ENCODE measurements around the gene AANAT. TPM values are rescaled to one million over a fixed set of nuclear protein-coding genes. Genes with fewer than 3 reads are reported as not detected.

AANAT gene
- total RNA-seq, 2 donors from 2014 or later = not detected

DNA sequence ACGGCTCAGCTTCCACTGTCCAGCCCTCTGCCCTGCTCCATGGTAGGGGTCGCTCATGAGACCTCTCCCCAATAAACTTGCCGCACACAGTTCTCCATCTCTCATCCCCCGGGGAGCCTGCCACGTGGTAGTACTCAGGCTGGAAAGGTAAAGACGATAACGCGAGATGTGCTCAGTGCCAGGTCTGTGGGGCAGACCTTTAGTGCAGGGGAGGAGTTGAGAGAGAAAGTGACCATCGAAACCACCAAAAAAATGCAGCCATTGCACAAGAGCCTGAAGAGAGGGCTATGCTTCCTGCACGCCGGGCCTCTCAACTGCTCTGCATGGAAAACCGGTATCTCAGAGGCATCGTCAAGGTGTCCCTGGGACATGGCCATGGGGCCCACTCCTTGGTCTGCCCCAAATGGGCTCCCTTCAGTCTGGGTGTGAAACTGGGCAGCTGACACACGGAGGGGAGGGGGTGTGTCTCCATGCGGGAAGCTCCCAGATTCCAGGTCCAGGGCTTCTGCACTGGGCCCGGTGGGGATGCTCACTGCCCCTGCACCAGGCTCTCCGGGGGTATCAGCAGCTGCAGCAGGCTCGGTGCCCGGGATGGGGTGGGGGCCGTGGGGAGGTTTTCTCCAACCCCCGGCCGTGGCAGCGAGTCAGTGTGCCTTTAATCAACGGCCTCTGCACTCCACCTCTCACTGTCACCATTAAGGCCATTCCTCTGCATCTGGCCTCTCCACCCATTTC lies 4.7 kb upstream of the AANAT start:
- WGBS, 2 experiments (ENCODE audit: insufficient coverage in 1 of 2, insufficient read length in 1 of 2) = 91 to 92% methylated on average over 15 to 24 of the region's 24 CpGs
- Mint-ChIP-seq H3K27ac (no peak overlapping the region), H3K9me3 (no peaks in the 10 kb centered on the region)

GRCh38 chr17:76466775-76467130 lies 650 bp upstream of the AANAT start:
- Histone ChIP-seq H3K4me3 (ENCODE audit: low read length) (no peak overlapping the region), H3K27me3 (ENCODE audit: control insufficient read depth, insufficient read depth, low read length, poor library complexity, severe bottlenecking) (no peaks in the 10 kb centered on the region), H3K36me3 (ENCODE audit: control insufficient read depth, insufficient read depth, low read length) (no peaks in the 10 kb centered on the region), H3K9ac (ENCODE audit: extremely low read depth, low read length, poor library complexity, severe bottlenecking) (no peak overlapping the region), H3K4me1 (ENCODE audit: control insufficient read depth, insufficient read depth, low read length) (peaks cover 6% of the 10 kb centered on the region), H3K27ac (ENCODE audit: low read depth, low read length) (no peak overlapping the region), H3K9me3 (ENCODE audit: control insufficient read depth, low read length) (no peaks in the 10 kb centered on the region)
- Mint-ChIP-seq H3K36me3 (ENCODE audit: low read depth) (no peaks in the 10 kb centered on the region), H3K27ac (no peak overlapping the region), H3K27me3 (ENCODE audit: insufficient read depth) (no peaks in the 10 kb centered on the region), H3K4me1 (peaks cover under 1% of the 10 kb centered on the region), H3K9me3 (no peaks in the 10 kb centered on the region), H3K4me3 (no peak overlapping the region)
- no peak for TF ChIP-seq CTCF (conservative IDR thresholded peaks at IDR 0.05)
- 92 to 95% methylated on average over 3 to 6 of the region's 6 CpGs for WGBS, 2 experiments (ENCODE audit: insufficient coverage in 1 of 2, insufficient read length in 1 of 2)
- no peak for DNase-seq

More for the DNA sequence above, 4.7 kb upstream of the AANAT start:
- H3K4me3 Mint-ChIP-seq = no peak overlapping the region
- no peak overlapping the region for H3K27ac ChIP-seq (ENCODE audit: low read depth, low read length)
- no peaks in the 10 kb centered on the region for H3K36me3 Mint-ChIP-seq (ENCODE audit: low read depth)
- DNase-seq = no peak
- H3K4me1 Mint-ChIP-seq = peaks cover 3% of the 10 kb centered on the region
- H3K27me3 ChIP-seq (ENCODE audit: control insufficient read depth, insufficient read depth, low read length, poor library complexity, severe bottlenecking) = no peaks in the 10 kb centered on the region
- TF ChIP-seq CTCF (conservative IDR thresholded peaks at IDR 0.05) = no peak
- no peak overlapping the region for H3K4me3 ChIP-seq (ENCODE audit: low read length)
- no peaks in the 10 kb centered on the region for H3K36me3 ChIP-seq (ENCODE audit: control insufficient read depth, insufficient read depth, low read length)
- no peaks in the 10 kb centered on the region for H3K9me3 ChIP-seq (ENCODE audit: control insufficient read depth, low read length)
- peaks cover 6% of the 10 kb centered on the region for H3K4me1 ChIP-seq (ENCODE audit: control insufficient read depth, insufficient read depth, low read length)
- H3K9ac ChIP-seq (ENCODE audit: extremely low read depth, low read length, poor library complexity, severe bottlenecking) = no peak overlapping the region
- no peaks in the 10 kb centered on the region for H3K27me3 Mint-ChIP-seq (ENCODE audit: insufficient read depth)

DNA sequence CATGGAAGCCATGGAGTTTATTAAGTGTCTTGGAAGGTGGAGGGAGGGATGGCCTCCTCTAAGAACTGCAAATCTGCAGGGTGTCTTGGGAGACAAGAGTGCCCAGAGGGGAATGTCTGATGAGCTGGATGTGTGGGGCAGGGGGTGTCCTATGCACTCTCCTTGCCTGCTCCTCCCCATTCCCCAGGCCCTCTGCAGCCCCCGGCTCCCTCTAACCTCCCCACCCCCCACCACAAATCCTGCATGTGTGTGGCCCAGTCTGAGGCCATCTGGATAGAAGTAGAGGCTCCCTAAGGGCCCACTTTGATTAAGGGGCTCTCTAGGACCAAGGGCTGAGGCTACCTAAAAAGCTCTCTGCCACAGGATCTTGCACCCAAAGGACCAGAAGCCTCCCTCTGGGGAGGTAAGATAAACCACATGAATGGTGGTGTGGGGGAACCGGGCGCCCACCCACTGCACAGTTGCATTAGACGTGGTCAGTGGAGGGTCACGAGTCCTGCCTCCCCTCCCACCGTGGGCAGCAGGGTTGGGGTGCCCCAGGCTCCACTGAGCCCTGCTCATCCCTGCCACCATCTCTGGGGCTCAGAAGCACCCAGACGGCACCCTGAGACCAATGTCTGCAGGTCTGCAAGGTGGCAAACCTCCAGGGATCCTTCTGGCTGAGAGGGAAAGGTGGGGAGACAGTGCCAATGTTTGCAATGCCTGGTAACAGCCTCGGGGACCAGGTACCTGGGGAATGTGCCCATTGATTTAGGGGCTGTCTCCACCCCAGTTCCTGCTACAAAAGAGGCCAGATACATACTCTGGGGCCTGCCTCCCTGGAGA lies 618 bp downstream of the AANAT start:
- no peak overlapping the region for H3K9ac ChIP-seq (ENCODE audit: extremely low read depth, low read length, poor library complexity, severe bottlenecking)
- 84 to 92% methylated on average over 7 to 8 of the region's 8 CpGs for WGBS, 2 experiments (ENCODE audit: insufficient coverage in 1 of 2, insufficient read length in 1 of 2)
- no peaks in the 10 kb centered on the region for H3K36me3 Mint-ChIP-seq (ENCODE audit: low read depth)
- no peaks in the 10 kb centered on the region for H3K4me1 Mint-ChIP-seq
- no peak overlapping the region for H3K4me3 ChIP-seq (ENCODE audit: low read length)
- no peaks in the 10 kb centered on the region for H3K27me3 ChIP-seq (ENCODE audit: control insufficient read depth, insufficient read depth, low read length, poor library complexity, severe bottlenecking)
- TF ChIP-seq CTCF (conservative IDR thresholded peaks at IDR 0.05) = no peak
- no peak for DNase-seq
- H3K27me3 Mint-ChIP-seq (ENCODE audit: insufficient read depth) = no peaks in the 10 kb centered on the region
- H3K4me1 ChIP-seq (ENCODE audit: control insufficient read depth, insufficient read depth, low read length) = peaks cover 6% of the 10 kb centered on the region
- no peaks in the 10 kb centered on the region for H3K9me3 Mint-ChIP-seq
- H3K9me3 ChIP-seq (ENCODE audit: control insufficient read depth, low read length) = no peaks in the 10 kb centered on the region
- H3K36me3 ChIP-seq (ENCODE audit: control insufficient read depth, insufficient read depth, low read length) = no peaks in the 10 kb centered on the region
- no peak overlapping the region for H3K27ac Mint-ChIP-seq
- no peak overlapping the region for H3K4me3 Mint-ChIP-seq
- peak overlapping the region; percentile 13 for H3K27ac ChIP-seq (ENCODE audit: low read depth, low read length)

Measured in endodermal cell (in vitro differentiated cells).